Measurements from ENCODE around the gene RAD1.

DNA sequence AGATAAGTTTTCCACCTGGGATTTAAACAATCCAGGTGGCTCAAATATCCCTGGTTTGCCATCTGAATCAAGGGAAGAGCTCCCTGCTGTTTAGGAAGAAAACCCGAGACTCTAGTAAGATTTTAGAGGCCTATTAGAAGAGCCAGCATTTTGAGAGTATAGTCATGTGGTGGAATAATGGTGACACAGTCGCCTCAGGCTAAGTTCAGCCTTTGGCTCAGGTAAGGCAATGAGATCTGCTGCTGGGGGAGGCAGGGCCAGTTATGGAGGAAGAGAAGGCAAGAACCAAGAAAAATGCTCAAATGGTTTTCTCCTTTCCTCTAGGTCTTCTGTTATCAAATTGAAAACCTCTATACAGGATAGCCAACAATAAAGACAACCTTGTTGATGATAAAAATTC is 16.2 kb downstream of the RAD1 start:
- TF ChIP-seq EZH2 (IDR thresholded peaks at IDR 0.05; ENCODE audit: borderline replicate concordance, low read depth, low read length, severe bottlenecking) = no peak
- TF ChIP-seq, protein P1, sequence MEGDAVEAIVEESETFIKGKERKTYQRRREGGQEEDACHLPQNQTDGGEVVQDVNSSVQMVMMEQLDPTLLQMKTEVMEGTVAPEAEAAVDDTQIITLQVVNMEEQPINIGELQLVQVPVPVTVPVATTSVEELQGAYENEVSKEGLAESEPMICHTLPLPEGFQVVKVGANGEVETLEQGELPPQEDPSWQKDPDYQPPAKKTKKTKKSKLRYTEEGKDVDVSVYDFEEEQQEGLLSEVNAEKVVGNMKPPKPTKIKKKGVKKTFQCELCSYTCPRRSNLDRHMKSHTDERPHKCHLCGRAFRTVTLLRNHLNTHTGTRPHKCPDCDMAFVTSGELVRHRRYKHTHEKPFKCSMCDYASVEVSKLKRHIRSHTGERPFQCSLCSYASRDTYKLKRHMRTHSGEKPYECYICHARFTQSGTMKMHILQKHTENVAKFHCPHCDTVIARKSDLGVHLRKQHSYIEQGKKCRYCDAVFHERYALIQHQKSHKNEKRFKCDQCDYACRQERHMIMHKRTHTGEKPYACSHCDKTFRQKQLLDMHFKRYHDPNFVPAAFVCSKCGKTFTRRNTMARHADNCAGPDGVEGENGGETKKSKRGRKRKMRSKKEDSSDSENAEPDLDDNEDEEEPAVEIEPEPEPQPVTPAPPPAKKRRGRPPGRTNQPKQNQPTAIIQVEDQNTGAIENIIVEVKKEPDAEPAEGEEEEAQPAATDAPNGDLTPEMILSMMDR (IDR thresholded peaks at IDR 0.05; ENCODE audit: borderline replicate concordance, extremely low read depth, low read length, poor library complexity, severe bottlenecking) = no peak

Measured in DND-41 (cell line).